ENCODE measurements around the gene TMC2. TPM values are rescaled to one million over a fixed set of nuclear protein-coding genes. Genes with fewer than 3 reads are reported as not detected.

The TMC2 gene
- total and polyA plus RNA-seq, 4 donors, result 0.06 to 0.31 (median 0.15) TPM; not detected in 1

- H3K4me3 ChIP-seq, result peak overlapping the region; percentile 90
- TF ChIP-seq CTCF (IDR thresholded peaks at IDR 0.05; ENCODE audit: control extremely low read depth, extremely low read depth), result no peak
- DNase-seq (no peak), ATAC-seq (ENCODE audit: insufficient read depth, low FRiP score) (no peak)
- 61 to 70% methylated on average over 9 of the region's 9 CpGs for WGBS, 2 donors
- peaks cover 0 to 14% (median 5%) of the 10 kb centered on the region in 5 donors for H3K4me1 ChIP-seq (ENCODE audit: control insufficient read depth in 5 of 5, insufficient read depth in 5 of 5, low read length in 5 of 5)
- H3K9ac ChIP-seq (ENCODE audit: insufficient read depth in 1 of 2, low read length in 2 of 2), result peak overlapping the region in 1 of 2 donors; percentile 87
- H3K9me3 ChIP-seq (ENCODE audit: control insufficient read depth in 4 of 4, insufficient read depth in 3 of 4, low read length in 3 of 4), result no peaks in the 10 kb centered on the region
- H3K27ac ChIP-seq (ENCODE audit: low read depth in 1 of 2, low read length in 1 of 2), result peak overlapping the region; percentile 79 to 96
- H3K36me3 ChIP-seq (ENCODE audit: control insufficient read depth in 4 of 4, insufficient read depth in 4 of 4, low read length in 4 of 4), result peaks cover 0 to 1% (median 0%) of the 10 kb centered on the region in 4 donors
- no peaks in the 10 kb centered on the region for H3K27me3 ChIP-seq (ENCODE audit: control insufficient read depth in 3 of 3, insufficient read depth in 3 of 3, low read length in 2 of 3)
Measured at GRCh38 chr20:2509468-2509781, 26.9 kb upstream of the TMC2 start.

- Histone ChIP-seq H3K9ac (ENCODE audit: insufficient read depth in 1 of 2, low read length in 2 of 2) (no peak overlapping the region), H3K4me1 (ENCODE audit: control insufficient read depth in 5 of 5, insufficient read depth in 5 of 5, low read length in 5 of 5) (peaks cover 0 to 14% (median 5%) of the 10 kb centered on the region in 5 donors), H3K27ac (ENCODE audit: low read depth in 1 of 2, low read length in 1 of 2) (no peak overlapping the region), H3K36me3 (ENCODE audit: control insufficient read depth in 4 of 4, insufficient read depth in 4 of 4, low read length in 4 of 4) (peaks cover 0 to 1% (median 0%) of the 10 kb centered on the region in 4 donors), H3K9me3 (ENCODE audit: control insufficient read depth in 4 of 4, insufficient read depth in 3 of 4, low read length in 3 of 4) (no peaks in the 10 kb centered on the region), H3K4me3 (no peak overlapping the region), H3K27me3 (ENCODE audit: control insufficient read depth in 3 of 3, insufficient read depth in 3 of 3, low read length in 2 of 3) (no peaks in the 10 kb centered on the region)
- ATAC-seq (ENCODE audit: insufficient read depth, low FRiP score), result no peak
- TF ChIP-seq CTCF (IDR thresholded peaks at IDR 0.05; ENCODE audit: control extremely low read depth, extremely low read depth), result no peak
- WGBS, 2 donors, result 84 to 90% methylated on average over 3 of the region's 3 CpGs
- no peak for DNase-seq
Measured at GRCh38 chr20:2509794-2510193, 26.6 kb upstream of the TMC2 start.

- no peak for TF ChIP-seq CTCF (IDR thresholded peaks at IDR 0.05; ENCODE audit: control extremely low read depth, extremely low read depth)
- H3K36me3 ChIP-seq (ENCODE audit: control insufficient read depth in 4 of 4, insufficient read depth in 4 of 4, low read length in 4 of 4), result no peaks in the 10 kb centered on the region
- no peak overlapping the region for H3K27ac ChIP-seq (ENCODE audit: low read depth in 1 of 2, low read length in 1 of 2)
- ATAC-seq (ENCODE audit: insufficient read depth, low FRiP score) (no peak), DNase-seq (no peak)
- no peaks in the 10 kb centered on the region for H3K27me3 ChIP-seq (ENCODE audit: control insufficient read depth in 3 of 3, insufficient read depth in 3 of 3, low read length in 2 of 3)
- no peaks in the 10 kb centered on the region for H3K4me1 ChIP-seq (ENCODE audit: control insufficient read depth in 5 of 5, insufficient read depth in 5 of 5, low read length in 5 of 5)
- 76 to 82% methylated on average over 1 of the region's 1 CpG for WGBS, 2 donors
- H3K9ac ChIP-seq (ENCODE audit: insufficient read depth in 1 of 2, low read length in 2 of 2), result no peak overlapping the region
- H3K4me3 ChIP-seq, result no peak overlapping the region
- H3K9me3 ChIP-seq (ENCODE audit: control insufficient read depth in 4 of 4, insufficient read depth in 3 of 4, low read length in 3 of 4), result no peaks in the 10 kb centered on the region
Measured at GRCh38 chr20:2515203-2515602, 21.2 kb upstream of the TMC2 start.

- Histone ChIP-seq H3K9me3 (ENCODE audit: control insufficient read depth in 4 of 4, insufficient read depth in 3 of 4, low read length in 3 of 4) (no peaks in the 10 kb centered on the region), H3K9ac (ENCODE audit: insufficient read depth in 1 of 2, low read length in 2 of 2) (no peak overlapping the region), H3K27me3 (ENCODE audit: control insufficient read depth in 3 of 3, insufficient read depth in 3 of 3, low read length in 2 of 3) (no peaks in the 10 kb centered on the region), H3K4me1 (ENCODE audit: control insufficient read depth in 5 of 5, insufficient read depth in 5 of 5, low read length in 5 of 5) (no peaks in the 10 kb centered on the region), H3K36me3 (ENCODE audit: control insufficient read depth in 4 of 4, insufficient read depth in 4 of 4, low read length in 4 of 4) (no peaks in the 10 kb centered on the region), H3K27ac (ENCODE audit: low read depth in 1 of 2, low read length in 1 of 2) (no peak overlapping the region), H3K4me3 (no peak overlapping the region)
- WGBS, 2 donors, result 80 to 85% methylated on average over 2 of the region's 2 CpGs
- TF ChIP-seq CTCF (IDR thresholded peaks at IDR 0.05; ENCODE audit: control extremely low read depth, extremely low read depth), result no peak
- DNase-seq, result no peak
- no peak for ATAC-seq (ENCODE audit: insufficient read depth, low FRiP score)
Measured at GRCh38 chr20:2516399-2516798, 20.0 kb upstream of the TMC2 start.
